ENCODE data around the gene SMIM24.
"Not testable (repeated sequence)": the region's sequence is repeated elsewhere in the genome, so short reads cannot be mapped to it uniquely, and the experiment has no call there.

Gene SMIM24

GRCh38 chr19:3430366-3430680, 50.0 kb downstream of the SMIM24 start:
- FAIRE-seq = not testable (repeated sequence)

DNA sequence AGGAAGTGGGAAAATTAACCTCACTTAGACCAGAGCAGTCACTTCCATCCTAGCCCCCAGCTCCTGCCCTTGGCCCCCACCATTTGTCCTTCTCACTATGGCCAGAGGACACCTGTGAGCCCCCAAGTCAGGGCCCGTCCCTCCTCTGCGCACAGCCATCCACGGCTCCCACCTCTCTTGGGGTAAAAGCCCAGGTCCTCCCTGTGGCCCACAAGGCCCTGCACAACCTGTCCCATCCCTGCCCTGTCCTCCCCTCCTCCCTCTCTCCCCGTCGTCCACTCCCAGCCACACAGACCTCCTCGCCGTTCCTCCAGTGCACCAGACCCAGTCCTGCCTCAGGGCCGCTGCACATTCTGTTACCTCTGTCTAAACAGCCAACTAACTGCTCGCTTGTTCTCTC, 53.9 kb downstream of the SMIM24 start:
- FAIRE-seq = no peak

Data from endometrium (tissue), 2 donors.